Osteocyte (in vitro differentiated cells): ENCODE data around the gene CNEP1R1. TPM values are rescaled to one million over a fixed set of nuclear protein-coding genes. Genes with fewer than 3 reads are reported as not detected.

Source experiments
- DNase-seq: peaks from one replicate; pipeline ENCODE4 v3.0.0; 2021; ENCODE audit warnings: mixed read lengths; ENCODE audit not compliant: unreplicated experiment; ENCODE audit errors: extremely low spot score
- H3K27ac Mint-ChIP-seq: one replicate; pipeline ENCODE4 v1.8.0; 2021; ENCODE audit warnings: mild to moderate bottlenecking, mixed read lengths; ENCODE audit not compliant: unreplicated experiment
- H3K27me3 Mint-ChIP-seq: one replicate; pipeline ENCODE4 v1.8.0; 2021; ENCODE audit warnings: mixed read lengths; ENCODE audit not compliant: unreplicated experiment
- H3K36me3 Mint-ChIP-seq: one replicate; pipeline ENCODE4 v1.8.0; 2021; ENCODE audit warnings: mixed read lengths; ENCODE audit not compliant: unreplicated experiment
- H3K4me1 Mint-ChIP-seq: one replicate; pipeline ENCODE4 v1.8.0; 2021; ENCODE audit warnings: mixed read lengths; ENCODE audit not compliant: unreplicated experiment
- H3K4me3 Mint-ChIP-seq: one replicate; pipeline ENCODE4 v1.8.0; 2021; ENCODE audit warnings: mild to moderate bottlenecking, moderate library complexity, mixed read lengths; ENCODE audit not compliant: unreplicated experiment
- H3K9me3 Mint-ChIP-seq: one replicate; pipeline ENCODE4 v1.8.0; 2021; ENCODE audit warnings: mixed read lengths; ENCODE audit not compliant: unreplicated experiment
- CTCF ChIP-seq: fragments of 200-600 bp; sonication (generic); IDR thresholded peaks from 2 replicates; pipeline ENCODE4 v1.5.0; 2021; ENCODE audit warnings: antibody characterized with exemption, mild to moderate bottlenecking, moderate library complexity
- total RNA-seq: library from RNA; stranded (reverse); gene quantifications from 2 replicates; pipeline ENCODE4 v1.2.1, GENCODE V29; 2021

CNEP1R1 gene
- total RNA-seq, 1 donor from 2014 or later = 23.0 TPM

GRCh38 chr16:50043358-50043757, 18.3 kb downstream of the CNEP1R1 start:
- TF ChIP-seq CTCF = no peak
- Mint-ChIP-seq H3K27me3 (peaks cover 45% of the 10 kb centered on the region), H3K9me3 (no peaks in the 10 kb centered on the region), H3K27ac (no peak overlapping the region), H3K4me1 (no peaks in the 10 kb centered on the region), H3K36me3 (no peaks in the 10 kb centered on the region), H3K4me3 (no peak overlapping the region)
- no peak for DNase-seq

- H3K27ac Mint-ChIP-seq = no peak overlapping the region
- H3K9me3 Mint-ChIP-seq = no peaks in the 10 kb centered on the region
- no peaks in the 10 kb centered on the region for H3K36me3 Mint-ChIP-seq
- no peak overlapping the region for H3K4me3 Mint-ChIP-seq
- TF ChIP-seq CTCF = no peak
- peaks cover 47% of the 10 kb centered on the region for H3K27me3 Mint-ChIP-seq
- DNase-seq = no peak
- no peaks in the 10 kb centered on the region for H3K4me1 Mint-ChIP-seq
Measured at GRCh38 chr16:50045412-50045811, 20.4 kb downstream of the CNEP1R1 start.

- TF ChIP-seq CTCF = no peak
- no peak overlapping the region for H3K4me3 Mint-ChIP-seq
- peaks cover 3% of the 10 kb centered on the region for H3K4me1 Mint-ChIP-seq
- no peak overlapping the region for H3K27ac Mint-ChIP-seq
- no peaks in the 10 kb centered on the region for H3K36me3 Mint-ChIP-seq
- no peaks in the 10 kb centered on the region for H3K9me3 Mint-ChIP-seq
- no peak for DNase-seq
- H3K27me3 Mint-ChIP-seq = peaks cover 56% of the 10 kb centered on the region
Measured at GRCh38 chr16:50046853-50047252, 21.8 kb downstream of the CNEP1R1 start.

- peaks cover 3% of the 10 kb centered on the region for H3K4me1 Mint-ChIP-seq
- no peak for TF ChIP-seq CTCF
- no peak for DNase-seq
- H3K27ac Mint-ChIP-seq = no peak overlapping the region
- H3K4me3 Mint-ChIP-seq = no peak overlapping the region
- no peaks in the 10 kb centered on the region for H3K9me3 Mint-ChIP-seq
- H3K27me3 Mint-ChIP-seq = peaks cover 55% of the 10 kb centered on the region
- H3K36me3 Mint-ChIP-seq = no peaks in the 10 kb centered on the region
Measured at GRCh38 chr16:50047864-50048263, 22.8 kb downstream of the CNEP1R1 start.

DNA sequence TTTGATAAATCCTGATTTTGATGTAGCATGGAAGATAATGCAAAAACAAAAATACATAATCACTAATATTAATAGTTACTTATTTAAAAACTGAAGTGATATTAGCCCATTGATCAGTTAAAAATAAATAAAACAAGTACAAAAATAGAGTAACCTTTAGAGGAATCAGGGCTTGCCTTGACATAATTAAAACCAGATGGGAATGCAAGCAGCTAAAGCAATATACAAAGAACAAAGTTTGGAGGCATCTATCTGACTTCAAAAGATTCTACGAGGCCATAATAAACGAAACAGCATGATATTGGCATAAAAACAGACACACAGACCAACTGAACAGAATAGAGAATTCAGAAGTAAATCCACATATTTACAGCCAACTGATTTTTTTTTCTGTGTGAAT, 25.8 kb downstream of the CNEP1R1 start:
- H3K9me3 Mint-ChIP-seq = no peaks in the 10 kb centered on the region
- no peak for TF ChIP-seq CTCF
- peaks cover 3% of the 10 kb centered on the region for H3K4me1 Mint-ChIP-seq
- no peaks in the 10 kb centered on the region for H3K36me3 Mint-ChIP-seq
- no peak overlapping the region for H3K27ac Mint-ChIP-seq
- peaks cover 32% of the 10 kb centered on the region for H3K27me3 Mint-ChIP-seq
- DNase-seq = no peak
- no peak overlapping the region for H3K4me3 Mint-ChIP-seq
